Endothelial cell of umbilical vein (primary cell): Measurements from ENCODE around the gene SPRED2. TPM values are rescaled to one million over a fixed set of nuclear protein-coding genes. Genes with fewer than 3 reads are reported as not detected.

Experiments
- BruUV-seq: library from RNA; stranded (reverse); fragments of 400-500 nt; replicated peaks from 2 replicates; lab custom pipeline; 2021; lab: Mats Ljungman, UMichigan
- CTCF ChIA-PET: fragments of 300-600, 350-600 bp; sonication (Branson Sonifier 250); formaldehyde crosslinking; loops from one replicate; lab custom pipeline; 2021; ENCODE audit warnings: antibody characterized with exemption, inconsistent platforms; lab: Charles Lee
- POLR2A ChIA-PET: fragments of 300-600, 350-600 bp; sonication (Branson Sonifier 250); formaldehyde crosslinking; loops from one replicate; lab custom pipeline; 2021; ENCODE audit warnings: antibody characterized with exemption, inconsistent platforms; lab: Charles Lee
- DNase-seq: peaks from one replicate; pipeline ENCODE4 v3.0.0-alpha.2; 2011; ENCODE audit warnings: low read depth, low spot score
- FAIRE-seq: peaks from 2 replicates; lab custom pipeline; 2011; peaks lifted over from hg19 to GRCh38; lab: Jason Lieb, UNC
- H2AFZ ChIP-seq: 2 replicates; pipeline ENCODE4 v1.6.0; 2012; ENCODE audit warnings: low read depth, low read length, control low read depth, inconsistent platforms
- H3K27ac ChIP-seq: 2 replicates; pipeline ENCODE4 v1.5.1; 2011; ENCODE audit warnings: low read depth, mild to moderate bottlenecking, control low read depth, low read length, moderate library complexity; ENCODE audit not compliant: insufficient read depth
- H3K27me3 ChIP-seq, 2 experiments: 2 replicates each; pipeline versions ENCODE4 v1.6.0 to v1.6.1; 2011; ENCODE audit warnings: low read length in 2 of 2, mixed read lengths in 1 of 2; ENCODE audit not compliant: control insufficient read depth in 2 of 2, insufficient read depth in 2 of 2
- H3K36me3 ChIP-seq, 2 experiments: 2 replicates in 1 of 2; 3 replicates in 1 of 2; pipeline ENCODE4 v1.5.1; 2011; ENCODE audit warnings: low read length in 2 of 2, mild to moderate bottlenecking in 1 of 2, moderate library complexity in 1 of 2; ENCODE audit not compliant: control insufficient read depth in 2 of 2, insufficient read depth in 2 of 2; ENCODE audit errors: extremely low read depth in 1 of 2
- H3K4me1 ChIP-seq: 3 replicates; pipeline ENCODE4 v1.5.1; 2011; ENCODE audit warnings: mild to moderate bottlenecking, low read length; ENCODE audit not compliant: control insufficient read depth, insufficient read depth; ENCODE audit errors: extremely low read depth
- H3K4me2 ChIP-seq: 2 replicates; pipeline ENCODE4 v1.6.1; 2011; ENCODE audit warnings: low read length, control low read depth, mixed read lengths; ENCODE audit not compliant: insufficient read depth
- H3K4me3 ChIP-seq, 3 experiments: fragments of 200-600 bp in 1 of 3; sonication (generic), shearing (Covaris generic) in 1 of 3; replicated peaks in 1 of 3; 2 replicates each; pipeline ENCODE4 v1.5.1; 2011 to 2016; ENCODE audit warnings: control low read depth in 3 of 3, low read length in 3 of 3, mild to moderate bottlenecking in 2 of 3, inconsistent platforms in 1 of 3, low read depth in 1 of 3, moderate library complexity in 1 of 3; ENCODE audit not compliant: insufficient read depth in 1 of 3
- H3K79me2 ChIP-seq: 2 replicates; pipeline ENCODE4 v1.6.0; 2012; ENCODE audit warnings: low read length, inconsistent platforms; ENCODE audit not compliant: control insufficient read depth, insufficient read depth
- H3K9ac ChIP-seq: replicated peaks from 2 replicates; pipeline ENCODE3; 2011; ENCODE audit warnings: low read length, control low read depth; ENCODE audit not compliant: insufficient read depth; ENCODE audit errors: extremely low read depth
- H3K9me1 ChIP-seq: replicated peaks from 3 replicates; pipeline ENCODE4 v1.6.0; 2011; ENCODE audit warnings: mild to moderate bottlenecking, low read length; ENCODE audit not compliant: control insufficient read depth, insufficient read depth; ENCODE audit errors: extremely low read depth
- H3K9me3 ChIP-seq: replicated peaks from 2 replicates; pipeline ENCODE4 v1.5.1; 2012; ENCODE audit warnings: low read length, inconsistent platforms; ENCODE audit not compliant: control insufficient read depth, insufficient read depth
- H4K20me1 ChIP-seq: replicated peaks from 2 replicates; pipeline ENCODE3; 2011; ENCODE audit warnings: mild to moderate bottlenecking, low read length; ENCODE audit not compliant: control insufficient read depth, insufficient read depth; ENCODE audit errors: extremely low read depth
- EZH2 ChIP-seq: IDR thresholded peaks from 2 replicates; pipeline ENCODE4 v1.6.1; 2012; ENCODE audit warnings: borderline replicate concordance, low read depth, mild to moderate bottlenecking, moderate library complexity, low read length, inconsistent platforms; ENCODE audit not compliant: severe bottlenecking
- GATA2 ChIP-seq: IDR thresholded peaks from 2 replicates; pipeline ENCODE4 v1.7.0; 2011; ENCODE audit warnings: low read depth, mild to moderate bottlenecking, moderate library complexity, mixed read lengths, low read length; ENCODE audit not compliant: insufficient read length, insufficient read depth
- JUN ChIP-seq: IDR thresholded peaks from 2 replicates; pipeline ENCODE4 v1.6.1; 2011; ENCODE audit warnings: borderline replicate concordance, low read depth; ENCODE audit not compliant: insufficient read length, insufficient read depth
- MAX ChIP-seq: IDR thresholded peaks from 2 replicates; pipeline ENCODE4 v1.6.1; 2011; ENCODE audit not compliant: insufficient read depth, insufficient read length
- MYC ChIP-seq: IDR thresholded peaks from one replicate; pipeline ENCODE4 v1.6.1; 2011; ENCODE audit warnings: mild to moderate bottlenecking, low read depth, low read length
- POLR2A ChIP-seq: IDR thresholded peaks from 2 replicates; pipeline ENCODE4 v1.6.1; 2012; ENCODE audit warnings: low read depth, mild to moderate bottlenecking, control low read depth, low read length
- POLR2AphosphoS5 ChIP-seq: IDR thresholded peaks from 2 replicates; pipeline ENCODE4 v1.6.1; 2012; ENCODE audit warnings: low read depth, mild to moderate bottlenecking, control low read depth, low read length, moderate library complexity; ENCODE audit not compliant: insufficient read depth
- dilution Hi-C: fragments of 300-500 bp; cut with MboI; formaldehyde crosslinking; loops from one replicate; pipeline ENCODE4 v1.15.0; 2019; ENCODE audit warnings: low sequenced_read_pairs; ENCODE audit not compliant: extremely low pct_ligation_motif_present
- intact Hi-C: fragments of 100-400 bp; cut with micrococcal nuclease; formaldehyde crosslinking; loops from one replicate; pipeline ENCODE4 v1.10.0; 2022
- polyA plus RNA-seq, 4 experiments: library from polyadenylated mRNA; depleted of rRNA in 3 of 4; stranded (reverse) in 3 of 4; unstranded in 1 of 4; fragments of >200 nt; gene quantifications; 2 replicates each; pipeline versions ENCODE4 v1.2.1 to v1.2.3, GENCODE V29; 2011 to 2012; ENCODE audit warnings: missing spikeins in 1 of 4
- total RNA-seq: library from RNA; stranded (reverse); gene quantifications from 2 replicates; pipeline ENCODE4 v1.2.3, GENCODE V29; 2021
- TF ChIP-seq, protein P1 (sequence below), 2 donors: IDR thresholded peaks; 1 replicate in 1 of 2; 2 replicates in 1 of 2; pipeline ENCODE4 v1.5.1; 2011; ENCODE audit warnings: low read length in 2 of 2, mild to moderate bottlenecking in 2 of 2, moderate library complexity in 2 of 2, control low read depth in 1 of 2, inconsistent platforms in 1 of 2, low read depth in 1 of 2; ENCODE audit not compliant: insufficient read depth in 1 of 2; ENCODE audit errors: extremely low read depth in 1 of 2

SPRED2 gene
- total and polyA plus RNA-seq, 2 donors (not counting 3 experiments of a cell fraction or from before 2014, with no cell fraction given), result 3.6 to 9.6 TPM

GRCh38 chr2:65409045-65409444, 23.4 kb downstream of the SPRED2 start:
- Histone ChIP-seq H3K27me3 (peaks cover 33 to 44% of the 10 kb centered on the region in 2 experiments), H3K9me3 (no peaks in the 10 kb centered on the region), H3K36me3 (no peaks in the 10 kb centered on the region), H2AFZ (no peak overlapping the region), H3K4me2 (no peak overlapping the region), H3K9me1 (no peaks in the 10 kb centered on the region), H3K4me3 (no peak overlapping the region), H4K20me1 (no peaks in the 10 kb centered on the region), H3K4me1 (no peaks in the 10 kb centered on the region), H3K9ac (no peak overlapping the region), H3K27ac (no peak overlapping the region), H3K79me2 (no peaks in the 10 kb centered on the region)
- no peak for DNase-seq
- TF ChIP-seq, protein P1, sequence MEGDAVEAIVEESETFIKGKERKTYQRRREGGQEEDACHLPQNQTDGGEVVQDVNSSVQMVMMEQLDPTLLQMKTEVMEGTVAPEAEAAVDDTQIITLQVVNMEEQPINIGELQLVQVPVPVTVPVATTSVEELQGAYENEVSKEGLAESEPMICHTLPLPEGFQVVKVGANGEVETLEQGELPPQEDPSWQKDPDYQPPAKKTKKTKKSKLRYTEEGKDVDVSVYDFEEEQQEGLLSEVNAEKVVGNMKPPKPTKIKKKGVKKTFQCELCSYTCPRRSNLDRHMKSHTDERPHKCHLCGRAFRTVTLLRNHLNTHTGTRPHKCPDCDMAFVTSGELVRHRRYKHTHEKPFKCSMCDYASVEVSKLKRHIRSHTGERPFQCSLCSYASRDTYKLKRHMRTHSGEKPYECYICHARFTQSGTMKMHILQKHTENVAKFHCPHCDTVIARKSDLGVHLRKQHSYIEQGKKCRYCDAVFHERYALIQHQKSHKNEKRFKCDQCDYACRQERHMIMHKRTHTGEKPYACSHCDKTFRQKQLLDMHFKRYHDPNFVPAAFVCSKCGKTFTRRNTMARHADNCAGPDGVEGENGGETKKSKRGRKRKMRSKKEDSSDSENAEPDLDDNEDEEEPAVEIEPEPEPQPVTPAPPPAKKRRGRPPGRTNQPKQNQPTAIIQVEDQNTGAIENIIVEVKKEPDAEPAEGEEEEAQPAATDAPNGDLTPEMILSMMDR (IDR thresholded peaks at IDR 0.05; ENCODE audit: extremely low read depth in 1 of 2, insufficient read depth in 1 of 2, low read depth in 1 of 2, low read length in 2 of 2), result no peak
- TF ChIP-seq POLR2AphosphoS5 (no peak), POLR2A (no peak), JUN (no peak), MYC (no peak), MAX (no peak), GATA2 (no peak), EZH2 (no peak)
- FAIRE-seq, result no peak
- BruUV-seq, result no TSS peak
- ChIA-PET POLR2A (no interaction called here), CTCF (no interaction called here)
- dilution Hi-C loops (no loop called here), intact Hi-C loops (no loop called here)
